ENCODE data around the gene TLR1.

TLR1 gene

GRCh38 chr4:38765382-38765781, 39.2 kb downstream of the TLR1 start:
- TF ChIP-seq CTCF (IDR thresholded peaks at IDR 0.05; ENCODE audit: low read depth, low read length) (no peak), MYC (IDR thresholded peaks at IDR 0.05; ENCODE audit: low read depth, low read length) (no peak), MAX (IDR thresholded peaks at IDR 0.05; ENCODE audit: low read depth, low read length) (no peak), POLR2A (IDR thresholded peaks at IDR 0.05; ENCODE audit: extremely low read depth, insufficient read length) (no peak)
- no peak for DNase-seq (ENCODE audit: low read depth)
- no peak overlapping the region for H3K4me3 ChIP-seq (ENCODE audit: low read depth, low read length)

GRCh38 chr4:38764277-38764676, 40.3 kb downstream of the TLR1 start:
- TF ChIP-seq CTCF (IDR thresholded peaks at IDR 0.05; ENCODE audit: low read depth, low read length) (no peak), POLR2A (IDR thresholded peaks at IDR 0.05; ENCODE audit: extremely low read depth, insufficient read length) (no peak), MYC (IDR thresholded peaks at IDR 0.05; ENCODE audit: low read depth, low read length) (no peak), MAX (IDR thresholded peaks at IDR 0.05; ENCODE audit: low read depth, low read length) (no peak)
- no peak for DNase-seq (ENCODE audit: low read depth)
- no peak overlapping the region for H3K4me3 ChIP-seq (ENCODE audit: low read depth, low read length)

- TF ChIP-seq MYC (IDR thresholded peaks at IDR 0.05; ENCODE audit: low read depth, low read length) (no peak), MAX (IDR thresholded peaks at IDR 0.05; ENCODE audit: low read depth, low read length) (no peak), CTCF (IDR thresholded peaks at IDR 0.05; ENCODE audit: low read depth, low read length) (no peak), POLR2A (IDR thresholded peaks at IDR 0.05; ENCODE audit: extremely low read depth, insufficient read length) (no peak)
- DNase-seq (ENCODE audit: low read depth): peak; percentile 20
- no peak overlapping the region for H3K4me3 ChIP-seq (ENCODE audit: low read depth, low read length)
These were observed 42.0 kb downstream of the TLR1 start for GRCh38 chr4:38762560-38762959.

GRCh38 chr4:38759790-38760122, 44.8 kb downstream of the TLR1 start:
- no peak for DNase-seq (ENCODE audit: low read depth)
- no peak overlapping the region for H3K4me3 ChIP-seq (ENCODE audit: low read depth, low read length)
- no peak for TF ChIP-seq MAX (IDR thresholded peaks at IDR 0.05; ENCODE audit: low read depth, low read length)
- TF ChIP-seq MYC (IDR thresholded peaks at IDR 0.05; ENCODE audit: low read depth, low read length): no peak
- no peak for TF ChIP-seq CTCF (IDR thresholded peaks at IDR 0.05; ENCODE audit: low read depth, low read length)
- TF ChIP-seq POLR2A (IDR thresholded peaks at IDR 0.05; ENCODE audit: extremely low read depth, insufficient read length): no peak

GRCh38 chr4:38759113-38759789, 45.3 kb downstream of the TLR1 start:
- TF ChIP-seq MYC (IDR thresholded peaks at IDR 0.05; ENCODE audit: low read depth, low read length): 0 out of 2 replicates have a peak, but pooled peaks have one; percentile 29
- TF ChIP-seq POLR2A (IDR thresholded peaks at IDR 0.05; ENCODE audit: extremely low read depth, insufficient read length): no peak
- TF ChIP-seq CTCF (IDR thresholded peaks at IDR 0.05; ENCODE audit: low read depth, low read length): peak; percentile 68
- H3K4me3 ChIP-seq (ENCODE audit: low read depth, low read length): no peak overlapping the region
- DNase-seq (ENCODE audit: low read depth): peak; percentile 84

Data from NB4 (cell line).